ENCODE results near the gene UBIAD1.

- TF ChIP-seq CTCF (IDR thresholded peaks at IDR 0.05): no peak
- no peak for TF ChIP-seq USF1 (CRISPR knock-in tag; IDR thresholded peaks at IDR 0.05)
- no peak for TF ChIP-seq JUN (CRISPR knock-in tag; IDR thresholded peaks at IDR 0.05)
- TF ChIP-seq MAX (CRISPR knock-in tag; IDR thresholded peaks at IDR 0.05): no peak
These were observed 16.1 kb downstream of the UBIAD1 start for GRCh38 chr1:11289064-11289463.

Measured in WTC11 (cell line).